NCI-H446 treated with DMSO at 0.1 percent for 48 hours (cell line): ENCODE data around the gene PDLIM1.

Experiments
- DNase-seq: peaks from one replicate; lab custom pipeline; 2025; lab: John Stamatoyannopoulos, UW

PDLIM1 gene

DNA sequence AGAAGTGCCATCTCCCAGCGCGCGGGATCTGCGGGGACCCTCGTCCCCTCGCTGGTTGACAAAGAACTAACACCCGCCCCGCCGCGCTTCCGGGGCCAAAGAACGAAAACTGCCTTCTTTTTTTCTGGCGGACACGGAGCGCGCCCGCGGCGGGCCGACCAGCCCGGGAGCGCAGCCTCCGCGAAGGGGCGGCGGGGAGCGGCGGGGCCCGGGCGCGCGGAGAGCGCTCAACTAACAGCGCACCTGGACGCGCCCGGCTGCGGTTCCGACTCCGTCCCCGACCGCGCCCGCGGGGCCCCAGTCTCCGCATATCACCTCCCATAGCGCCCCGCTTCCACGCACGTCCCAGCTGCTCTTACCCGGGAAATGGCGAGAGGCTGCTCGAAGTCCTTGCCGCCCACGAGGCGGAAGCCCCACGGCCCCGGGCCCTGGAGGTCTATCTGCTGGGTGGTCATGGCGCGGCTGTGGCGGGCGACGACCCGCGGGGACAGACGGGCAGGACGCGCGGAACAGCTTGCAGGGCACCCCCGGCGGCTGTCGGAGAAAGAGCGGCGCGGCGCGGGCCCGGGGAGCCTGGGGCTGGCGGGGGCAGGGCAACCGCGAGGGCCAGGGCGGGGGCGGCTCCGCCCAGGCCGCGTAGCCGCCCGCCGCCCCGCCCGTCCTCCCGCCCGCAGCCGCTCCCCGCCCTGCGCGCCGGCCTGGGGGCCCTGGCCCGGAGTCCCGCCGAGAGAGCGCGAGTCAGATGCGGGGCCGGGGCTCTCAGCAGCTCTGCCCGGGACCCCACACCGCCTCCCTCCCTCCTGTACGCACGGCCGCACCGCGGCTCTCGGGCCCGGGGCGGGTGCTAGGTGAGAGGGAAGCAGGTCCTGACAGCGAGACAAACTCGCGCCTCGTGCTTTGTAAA is at the start of gene PDLIM1:
Gene PDLIM1, minus strand, starts transcription at position 543 of the 904 bp plus-strand sequence. Its CDS starts 88 bp downstream, at position 455.
- no peak for DNase-seq

DNA sequence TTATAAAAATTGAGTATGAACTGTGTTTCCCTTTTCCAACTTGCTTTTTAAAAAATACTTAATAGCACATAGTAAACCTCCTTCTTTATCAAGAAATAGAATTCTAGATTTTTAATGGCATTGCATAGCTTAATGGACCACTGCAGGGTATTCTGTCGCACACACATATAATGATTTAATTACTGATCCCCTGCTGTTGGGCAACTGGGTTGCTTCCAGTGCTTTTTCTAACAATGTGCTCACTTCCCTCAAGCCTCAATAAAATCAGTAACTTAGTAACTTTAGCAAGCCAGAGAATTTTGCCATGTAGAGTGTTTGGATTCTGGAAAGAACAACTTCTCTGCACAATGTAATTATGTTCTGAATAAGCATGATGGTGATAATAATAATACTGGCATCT is 49.1 kb upstream of the PDLIM1 start:
- no peak for DNase-seq

DNA sequence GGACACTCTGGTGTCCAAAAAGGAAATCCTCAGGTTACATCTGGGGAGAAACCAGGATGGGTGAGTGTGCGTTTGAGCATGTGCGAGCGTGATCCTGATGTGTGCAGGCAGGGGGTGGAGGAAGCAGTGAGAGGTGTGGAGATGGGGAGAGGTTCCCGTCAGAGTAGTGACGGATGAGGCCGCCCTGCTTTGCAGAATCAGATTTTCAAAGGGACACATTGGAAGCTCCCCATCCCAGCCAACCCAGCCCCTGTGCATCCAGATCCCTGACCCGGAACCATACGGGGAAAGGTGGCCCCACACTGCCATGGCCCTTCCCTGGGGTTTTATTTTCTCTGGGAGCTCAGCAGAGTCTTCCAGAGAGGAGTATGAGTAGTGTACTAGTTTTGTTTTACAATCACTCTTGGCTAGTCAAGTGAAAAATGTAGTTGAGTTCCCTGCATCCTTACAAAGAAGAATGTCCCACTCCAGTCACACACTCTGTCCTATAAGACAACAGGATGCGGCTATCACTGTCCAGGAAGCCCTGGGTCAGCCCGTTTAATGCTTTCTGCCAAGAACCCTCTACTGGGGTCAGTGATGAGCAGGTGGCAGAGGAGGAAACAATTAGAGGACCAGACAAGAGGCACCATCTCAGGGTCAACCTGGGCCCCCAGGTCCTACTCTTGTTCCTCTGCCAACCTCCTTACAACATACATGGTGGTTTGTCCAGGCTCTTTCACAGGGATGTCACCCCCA is 46.8 kb upstream of the PDLIM1 start:
- DNase-seq: no peak

- no peak for DNase-seq
These were observed 45.9 kb upstream of the PDLIM1 start for GRCh38 chr10:95336702-95337101.

- DNase-seq: no peak
These were observed 45.3 kb upstream of the PDLIM1 start for GRCh38 chr10:95335933-95336699.

DNA sequence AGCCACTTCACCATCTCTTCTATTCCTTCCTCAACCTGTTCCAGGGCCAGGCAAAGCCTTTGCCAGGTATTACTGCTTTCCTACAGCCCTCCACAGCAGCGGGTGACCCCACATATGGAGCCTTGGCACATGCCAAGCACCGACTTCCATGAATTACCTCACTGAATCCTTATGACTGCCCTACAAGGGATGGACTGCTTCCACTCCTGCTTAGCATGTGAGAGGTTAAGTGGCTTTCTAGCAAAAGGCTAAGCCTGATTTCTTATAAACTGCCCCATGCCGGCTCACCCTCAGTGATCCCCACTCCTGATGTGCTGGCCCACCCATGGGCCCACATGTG is 44.0 kb upstream of the PDLIM1 start:
- DNase-seq: no peak

- no peak for DNase-seq
These were observed 43.4 kb upstream of the PDLIM1 start for GRCh38 chr10:95333997-95334804.

- DNase-seq: no peak
These were observed 42.0 kb upstream of the PDLIM1 start for GRCh38 chr10:95332666-95333249.

DNA sequence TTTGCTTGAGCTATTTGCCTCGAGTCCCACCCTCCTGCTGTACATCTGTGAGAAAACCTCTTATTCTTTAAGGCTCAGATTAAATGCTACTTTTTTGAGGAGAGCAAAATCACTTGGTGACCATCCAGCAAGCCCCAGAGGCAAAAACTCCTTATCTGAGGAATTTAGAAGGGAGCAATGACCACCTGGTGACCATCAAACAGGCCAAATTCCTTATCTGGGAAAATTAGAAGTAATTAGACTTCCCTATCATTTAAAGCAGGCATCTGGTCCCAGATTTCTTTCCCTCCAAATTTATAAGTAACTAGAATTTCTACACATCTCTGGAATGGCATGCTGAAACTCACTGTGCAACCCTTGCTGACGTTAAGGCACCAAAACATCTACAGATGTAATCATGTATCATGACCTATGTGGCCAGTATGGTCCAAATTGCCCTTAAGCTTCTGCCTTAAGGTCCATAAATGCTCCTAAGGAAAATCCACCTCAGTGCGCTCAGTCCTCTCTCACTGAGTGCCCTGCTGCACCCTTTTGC is 40.9 kb upstream of the PDLIM1 start:
- no peak for DNase-seq

DNA sequence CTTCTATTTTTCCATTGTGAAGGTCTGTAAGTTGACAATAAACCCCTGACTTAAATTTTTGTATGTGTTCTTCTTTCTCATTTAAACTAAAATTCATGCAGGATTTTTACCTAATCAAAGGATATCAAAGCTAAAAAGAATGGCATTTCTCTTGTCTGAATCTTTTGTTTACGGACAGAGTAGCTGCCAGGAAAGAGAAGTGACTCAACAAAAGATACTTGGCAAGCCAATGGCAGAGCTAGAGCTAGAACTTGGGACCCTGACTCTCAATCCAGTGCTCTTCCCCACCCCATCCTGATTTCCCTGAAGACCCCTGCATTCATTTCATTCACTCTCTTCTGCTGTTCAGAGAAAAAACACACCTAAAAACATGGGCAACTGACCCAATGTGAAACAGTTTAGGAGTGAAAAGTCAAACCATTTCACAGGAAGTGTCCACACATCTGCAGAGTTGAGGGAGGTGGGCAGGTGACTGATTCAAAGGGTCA is 40.2 kb upstream of the PDLIM1 start:
- no peak for DNase-seq

- no peak for DNase-seq
These were observed 38.5 kb upstream of the PDLIM1 start for GRCh38 chr10:95329296-95329695.

- DNase-seq: no peak
These were observed 37.2 kb upstream of the PDLIM1 start for GRCh38 chr10:95328013-95328412.

DNA sequence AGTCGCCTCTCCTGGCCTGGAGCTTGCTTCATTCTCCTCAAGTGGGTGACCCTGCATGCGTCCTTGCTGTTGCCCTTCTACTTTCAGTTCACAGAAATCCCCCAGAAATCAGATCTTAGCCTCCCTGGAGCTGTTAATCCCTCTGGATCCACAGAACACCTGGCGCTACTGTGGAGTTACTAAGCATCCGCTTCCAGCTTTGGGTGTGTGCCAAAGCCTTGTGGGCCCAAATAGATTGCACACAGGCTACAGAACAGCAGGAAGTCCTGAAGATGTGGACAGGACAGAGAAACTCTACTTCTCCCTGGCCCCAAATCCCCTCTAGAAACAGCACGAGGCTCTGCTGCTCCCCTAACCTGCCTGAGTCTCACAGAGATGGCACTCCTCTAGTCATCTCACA is 36.6 kb upstream of the PDLIM1 start:
- no peak for DNase-seq

- no peak for DNase-seq
These were observed 35.6 kb upstream of the PDLIM1 start for GRCh38 chr10:95326396-95326795.

- no peak for DNase-seq
These were observed 35.1 kb upstream of the PDLIM1 start for GRCh38 chr10:95325863-95326262.

- DNase-seq: no peak
These were observed 33.8 kb upstream of the PDLIM1 start for GRCh38 chr10:95324436-95325268.

GRCh38 chr10:95321554-95322301 is 30.9 kb upstream of the PDLIM1 start:
- no peak for DNase-seq

DNA sequence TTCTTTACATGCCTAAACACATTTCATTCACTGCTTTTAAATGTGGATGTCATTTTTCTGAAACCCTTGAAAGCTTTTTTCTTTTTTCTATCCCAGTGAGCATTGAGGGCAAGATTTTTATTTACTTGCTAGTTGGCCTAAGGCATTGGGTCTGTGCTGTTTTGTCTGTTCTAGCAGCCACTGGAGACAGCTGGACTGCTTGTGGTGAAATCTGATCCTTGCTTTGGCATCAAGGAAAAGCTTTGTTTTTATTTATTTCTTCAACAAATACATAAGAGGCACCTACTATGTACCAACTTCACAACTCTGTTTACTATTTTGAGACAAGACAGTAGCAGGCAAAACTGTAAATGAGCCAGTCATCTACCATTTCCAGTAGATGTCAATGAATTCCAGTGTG is 28.4 kb upstream of the PDLIM1 start:
- no peak for DNase-seq

- DNase-seq: no peak
These were observed 24.7 kb upstream of the PDLIM1 start for GRCh38 chr10:95315509-95315908.
